Stimulated activated CD4-positive, alpha-beta T cell treated with anti-CD3 and anti-CD28 coated beads, Interleukin-12 subunit alpha, Interleukin-12 subunit beta, amount 100 ng/mL, for 48 hours (primary cell): ENCODE data around the gene CLNS1A.
"Not testable (repeated sequence)": the region's sequence is repeated elsewhere in the genome, so short reads cannot be mapped to it uniquely, and the experiment has no call there.

Experiments used
- DNase-seq, 3 donors: peaks; one replicate each; pipeline ENCODE4 v3.0.0-alpha.2; 2020; ENCODE audit warnings: low read depth in 2 of 3, low spot score in 1 of 3

Gene CLNS1A, protein sequence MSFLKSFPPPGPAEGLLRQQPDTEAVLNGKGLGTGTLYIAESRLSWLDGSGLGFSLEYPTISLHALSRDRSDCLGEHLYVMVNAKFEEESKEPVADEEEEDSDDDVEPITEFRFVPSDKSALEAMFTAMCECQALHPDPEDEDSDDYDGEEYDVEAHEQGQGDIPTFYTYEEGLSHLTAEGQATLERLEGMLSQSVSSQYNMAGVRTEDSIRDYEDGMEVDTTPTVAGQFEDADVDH

DNA sequence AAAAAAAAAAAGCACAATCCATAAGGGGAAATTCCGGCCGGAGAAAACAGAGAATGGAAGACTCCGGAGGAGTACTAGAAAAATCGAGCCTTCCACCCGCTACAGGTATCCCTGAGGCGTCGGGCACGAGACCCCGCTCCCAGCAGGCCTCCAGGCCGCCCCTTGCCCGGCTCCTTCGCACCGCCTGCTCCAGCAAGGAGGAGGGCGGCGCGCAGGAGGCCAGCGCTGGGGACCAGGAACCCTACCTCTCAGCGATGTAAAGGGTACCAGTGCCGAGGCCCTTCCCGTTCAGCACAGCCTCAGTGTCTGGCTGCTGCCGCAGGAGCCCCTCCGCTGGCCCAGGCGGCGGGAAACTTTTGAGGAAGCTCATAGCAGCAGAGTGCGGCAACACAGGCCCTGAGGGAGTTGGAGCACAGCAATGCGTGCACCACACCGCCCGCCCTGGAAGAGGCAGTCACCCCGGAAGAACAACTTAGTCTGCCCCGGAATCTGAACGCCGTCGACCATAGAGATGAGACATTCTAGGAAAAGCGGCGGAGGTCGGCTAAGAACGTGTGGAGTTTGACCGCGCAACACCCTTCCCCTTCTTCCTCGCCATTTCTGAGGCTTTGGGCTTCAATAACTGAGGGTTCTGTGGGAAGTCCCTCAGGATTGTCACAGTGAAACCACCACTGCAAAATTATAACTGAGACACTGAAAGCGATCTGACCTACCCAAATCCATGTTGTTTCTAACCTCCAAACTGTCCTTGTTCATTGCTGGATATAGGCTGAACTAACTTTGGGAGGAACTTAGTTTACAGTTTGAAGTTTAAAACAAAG is at the start of gene CLNS1A:
CLNS1A (minus strand) TSS at position 450 of the 821 bp plus-strand sequence; CDS start at position 370, 80 bp downstream.
- DNase-seq: peak; percentile 73 to 75 (median 75)

DNA sequence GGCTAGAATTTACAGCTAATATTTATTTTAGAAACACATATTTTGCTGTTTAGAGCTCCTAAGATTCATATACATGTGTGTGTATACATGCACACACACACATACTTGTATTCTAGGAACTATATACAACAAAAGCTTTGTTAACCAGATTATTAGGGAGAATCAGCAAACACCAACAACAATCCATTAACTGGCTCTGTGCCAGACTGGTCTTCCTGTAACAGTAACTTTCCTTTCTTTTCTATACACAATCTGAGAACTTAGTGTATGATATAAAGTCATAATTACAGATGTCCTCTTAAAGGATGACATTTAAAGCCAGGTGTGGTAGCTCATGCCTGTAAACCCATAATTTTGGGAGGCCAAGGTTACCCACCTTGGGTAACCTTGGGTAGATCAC is 49.5 kb upstream of the CLNS1A start:
- no peak for DNase-seq

DNA sequence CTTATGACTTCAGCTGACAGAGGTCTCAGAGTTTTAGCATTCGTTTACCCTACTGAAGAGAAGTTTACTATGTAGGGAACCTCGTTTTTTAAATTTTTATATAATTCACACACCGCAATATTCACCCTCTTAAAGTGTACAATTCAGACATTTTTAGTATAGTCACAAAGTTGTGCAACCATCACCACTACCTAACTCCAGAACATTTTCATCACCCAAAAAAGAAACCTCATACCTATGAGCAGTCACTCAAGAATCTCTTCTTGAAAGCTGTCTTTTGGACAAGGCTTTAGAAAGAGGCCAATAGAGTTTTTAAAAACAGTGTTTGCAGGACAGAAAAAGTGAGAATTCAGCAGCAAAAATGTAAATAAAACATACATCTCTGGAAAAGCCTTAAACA is 39.5 kb upstream of the CLNS1A start:
- DNase-seq: no peak

DNA sequence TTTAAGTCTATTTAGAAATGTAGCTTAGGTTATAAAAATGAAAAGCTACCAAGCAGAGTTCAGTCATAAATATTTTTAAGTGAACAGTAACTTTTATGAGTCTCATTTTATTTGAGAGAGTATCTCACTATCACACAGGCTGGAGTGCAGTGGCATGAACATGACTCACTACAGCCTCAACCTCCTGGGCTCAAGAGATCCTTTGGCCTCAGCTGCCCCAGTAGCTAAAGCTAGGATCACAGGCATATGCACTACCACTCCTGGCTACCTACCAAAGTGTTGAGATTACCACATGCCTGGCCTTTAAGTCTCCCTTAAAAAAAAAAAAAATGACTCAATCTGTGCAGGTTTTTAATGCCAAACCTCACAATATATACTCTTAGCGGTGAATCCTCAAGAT is 34.7 kb upstream of the CLNS1A start:
- DNase-seq: no peak

DNA sequence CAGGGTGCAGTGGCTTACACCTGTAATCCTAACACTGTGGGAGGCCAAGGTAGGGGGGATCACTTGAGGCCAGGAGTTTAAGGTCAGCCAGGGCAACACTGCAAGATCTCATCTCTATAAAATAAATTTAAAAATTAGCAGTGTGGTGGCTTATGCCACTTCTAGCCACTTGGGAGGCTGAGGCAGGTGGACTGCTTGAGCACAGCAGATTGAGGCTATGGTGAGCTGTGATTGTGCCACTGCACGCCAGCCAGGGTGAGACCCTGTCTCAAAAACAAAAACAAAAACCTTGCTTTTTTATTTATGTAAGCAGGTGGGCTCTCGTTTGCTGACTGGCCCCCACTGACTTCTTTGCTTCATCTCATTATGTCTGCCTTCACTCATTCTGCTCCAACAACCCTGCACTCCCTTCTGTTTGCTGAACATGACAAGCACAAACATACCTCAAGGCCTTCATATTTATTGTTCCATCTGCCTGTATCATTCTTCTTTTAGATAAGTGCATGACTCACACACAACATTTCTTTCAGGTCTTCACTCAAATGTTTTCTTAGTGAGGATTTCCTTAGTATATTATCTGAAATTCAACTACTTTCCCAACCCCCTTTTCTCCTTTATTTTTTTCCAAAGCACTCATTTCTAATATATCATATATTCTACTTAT is 32.4 kb upstream of the CLNS1A start:
- DNase-seq: no peak

DNA sequence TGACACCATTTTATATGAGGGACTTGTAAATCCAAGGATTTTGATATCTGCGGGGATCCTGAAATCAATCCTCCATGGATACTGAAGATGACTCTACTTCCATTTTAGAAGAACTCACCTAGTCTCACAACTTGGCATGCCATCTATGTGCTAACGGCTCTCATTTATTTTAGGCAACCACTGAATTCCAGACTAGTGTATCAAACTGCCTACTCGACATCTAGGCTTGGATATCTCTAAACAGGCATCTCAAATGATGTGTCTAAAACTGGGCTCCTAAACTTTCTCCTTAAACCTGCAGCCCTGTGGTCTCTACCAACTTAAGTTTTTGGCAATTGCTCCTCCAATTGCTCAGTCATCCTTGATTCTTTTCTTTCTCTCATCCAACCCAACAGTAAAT is 31.2 kb upstream of the CLNS1A start:
- DNase-seq: no peak

DNA sequence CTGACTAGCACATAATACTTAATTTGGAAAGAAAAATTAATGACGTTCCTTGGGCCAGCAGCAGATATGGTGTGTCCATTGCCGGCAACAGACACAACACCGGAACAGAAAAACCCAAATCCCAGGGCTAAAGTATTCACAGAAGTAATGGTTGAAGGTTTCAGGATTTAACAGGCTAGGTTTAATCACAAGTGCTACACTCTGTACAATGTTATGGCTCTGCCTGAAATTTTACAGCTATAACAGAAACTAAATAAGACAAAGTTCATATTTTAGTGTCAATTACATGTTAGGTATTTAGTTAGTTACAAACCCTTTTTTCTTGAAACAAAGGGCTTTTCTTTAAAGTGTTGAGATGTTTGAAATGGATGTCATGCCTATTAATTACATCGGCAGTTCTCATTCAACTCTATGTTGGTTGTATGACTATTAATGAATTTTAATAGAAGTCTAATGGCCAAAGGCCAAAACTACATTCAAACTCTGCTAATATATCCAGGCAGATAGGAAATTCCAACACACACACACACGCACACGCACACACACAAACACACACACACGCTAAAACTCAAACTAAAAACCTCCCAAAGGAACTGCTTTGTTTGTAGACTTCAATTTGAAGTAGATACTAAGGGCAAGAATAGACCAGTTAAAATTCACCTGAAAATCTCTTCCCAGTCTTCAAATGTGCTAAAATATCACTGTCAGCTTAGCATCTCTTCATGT is 27.8 kb upstream of the CLNS1A start:
- no peak for DNase-seq

DNA sequence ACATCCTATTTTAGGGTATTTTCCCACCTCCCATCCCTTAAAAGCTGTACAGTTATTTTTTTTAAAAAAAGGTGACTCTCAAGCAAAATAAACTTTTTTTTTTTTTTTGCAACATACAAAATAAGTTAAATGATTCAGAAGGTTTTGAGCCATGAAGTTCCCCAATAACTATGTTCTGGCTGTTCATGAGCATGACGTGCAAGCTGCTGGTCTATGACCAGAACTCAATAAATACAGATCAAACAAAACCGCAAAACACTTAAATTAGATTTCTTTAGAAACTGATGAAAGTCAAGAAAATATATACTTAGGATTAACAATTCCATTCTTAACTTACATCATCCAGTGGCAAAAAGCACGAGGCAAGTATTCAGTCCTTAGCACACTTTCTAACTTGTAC is 24.1 kb upstream of the CLNS1A start:
- DNase-seq: no peak

DNA sequence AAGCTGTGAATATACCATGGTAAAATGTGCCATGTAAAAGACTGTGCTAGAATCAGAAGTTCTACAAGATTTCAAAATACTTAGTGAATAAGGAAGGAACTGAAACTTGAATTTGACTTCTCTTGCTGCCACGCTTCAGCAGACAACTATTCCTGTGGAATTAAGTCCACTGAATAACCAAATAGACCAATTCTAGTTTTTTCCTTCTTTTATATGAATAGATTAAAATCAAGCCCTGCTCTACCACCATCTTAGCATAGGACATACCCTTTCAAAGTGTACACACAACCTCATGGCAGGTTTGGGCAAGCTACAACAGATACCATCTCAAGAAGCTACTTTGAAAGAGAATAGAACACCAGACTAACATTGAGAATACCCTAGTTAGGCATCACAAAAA is 23.4 kb upstream of the CLNS1A start:
- no peak for DNase-seq

DNA sequence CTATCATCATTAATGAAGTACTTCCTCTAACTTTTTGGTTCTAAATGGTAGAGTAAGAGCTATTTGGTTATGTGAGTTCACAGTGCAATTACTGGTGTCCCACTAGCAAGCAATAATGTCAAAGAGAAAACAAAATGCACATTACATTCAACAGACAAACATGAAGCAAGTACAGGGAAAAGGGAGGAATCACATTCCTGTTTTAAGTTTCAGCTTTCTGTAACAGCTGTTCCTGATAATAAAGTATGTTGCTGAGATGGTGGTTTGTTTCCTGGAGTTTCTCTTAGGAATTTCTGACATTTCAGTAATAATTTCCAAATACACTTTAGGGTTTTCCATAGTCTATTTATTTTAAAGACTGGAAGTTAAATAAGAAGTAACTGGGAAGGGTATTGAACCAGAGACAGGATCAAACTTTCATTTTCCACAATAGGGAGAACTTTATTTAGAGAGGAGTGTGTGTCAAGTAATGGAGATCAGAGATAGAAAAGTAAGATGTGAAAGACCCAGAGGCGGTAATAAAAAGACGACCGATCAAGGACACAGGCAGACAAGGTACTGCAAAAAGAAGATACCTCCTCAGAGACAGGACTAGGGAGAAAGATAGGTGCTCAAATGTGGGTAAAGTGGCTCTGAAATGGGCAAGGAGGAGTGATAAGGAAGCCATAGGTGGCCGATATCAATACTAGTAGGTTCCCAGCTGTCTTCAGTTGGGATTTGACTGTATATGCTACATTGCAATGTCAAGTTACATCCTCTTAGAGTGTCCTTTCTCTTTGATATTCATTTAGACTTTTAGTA is 20.8 kb upstream of the CLNS1A start:
- no peak for DNase-seq

DNA sequence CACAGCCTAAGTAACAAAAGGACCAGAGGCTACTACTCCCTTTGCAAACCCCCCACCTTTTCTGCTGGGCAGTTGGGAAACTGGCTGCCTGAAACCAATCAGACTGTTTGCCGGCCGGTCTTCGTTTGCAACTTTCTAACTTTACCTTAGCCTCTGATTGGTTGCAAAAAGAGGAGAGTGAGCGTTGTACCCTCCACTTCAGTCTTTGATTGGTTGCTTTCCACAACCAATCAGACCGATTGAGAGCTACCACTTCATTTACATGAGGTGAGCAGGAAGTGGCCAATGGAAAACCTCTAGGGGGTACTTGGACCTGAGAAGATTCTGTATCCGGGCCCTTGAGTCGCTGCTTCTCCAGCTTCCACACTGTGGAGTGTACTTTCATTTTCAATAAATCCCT is 18.8 kb upstream of the CLNS1A start:
- no peak for DNase-seq

DNA sequence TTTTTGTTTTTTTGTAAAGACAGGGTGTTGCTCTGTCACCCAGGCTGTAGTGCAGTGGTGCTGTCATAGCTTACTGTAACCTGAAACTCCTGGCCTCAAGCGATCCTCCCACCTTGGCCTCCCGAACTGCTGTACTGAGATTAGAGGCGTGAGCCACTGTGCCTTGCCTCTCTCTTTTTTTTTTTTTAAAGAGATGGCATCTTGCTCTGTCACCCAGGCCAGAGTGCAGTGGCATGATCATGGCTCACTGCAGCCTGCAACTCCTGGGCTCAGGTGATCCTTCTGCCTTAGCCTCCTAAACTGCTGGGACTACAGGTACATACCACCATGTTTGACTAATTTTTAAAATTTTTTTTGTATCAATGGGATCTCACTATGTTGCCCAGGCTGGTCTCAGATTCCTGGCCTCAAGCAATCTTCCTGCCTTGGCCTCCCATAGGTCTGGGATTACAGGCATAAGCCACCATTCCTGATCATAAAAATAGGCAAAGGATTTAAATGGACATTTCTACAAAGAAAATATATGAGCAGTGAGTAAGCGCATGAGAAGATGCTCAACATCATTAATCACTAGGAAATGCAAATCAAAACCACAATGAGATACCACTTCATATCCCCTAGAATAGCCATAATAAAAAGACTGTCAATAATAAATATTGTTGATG is 17.3 kb upstream of the CLNS1A start:
- no peak for DNase-seq

DNA sequence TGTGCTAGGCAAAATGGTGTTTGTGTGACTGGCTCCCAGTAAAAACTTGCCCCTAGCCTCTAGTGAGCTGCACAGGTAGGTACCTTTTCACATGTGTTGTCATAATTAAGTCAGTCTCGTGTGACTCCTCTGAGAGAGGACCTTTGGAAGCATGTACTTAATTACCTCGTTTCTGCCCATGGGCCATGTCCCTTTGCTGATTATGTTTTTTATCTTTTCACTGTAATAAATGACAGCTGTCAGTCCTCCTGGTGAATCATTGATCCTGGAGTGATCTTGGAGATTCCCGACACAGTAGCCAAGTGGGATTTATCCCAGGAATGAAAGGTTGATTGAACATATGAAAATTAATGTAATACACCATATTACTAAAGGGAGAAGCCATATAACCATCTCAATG is 12.5 kb upstream of the CLNS1A start:
- DNase-seq: no peak

DNA sequence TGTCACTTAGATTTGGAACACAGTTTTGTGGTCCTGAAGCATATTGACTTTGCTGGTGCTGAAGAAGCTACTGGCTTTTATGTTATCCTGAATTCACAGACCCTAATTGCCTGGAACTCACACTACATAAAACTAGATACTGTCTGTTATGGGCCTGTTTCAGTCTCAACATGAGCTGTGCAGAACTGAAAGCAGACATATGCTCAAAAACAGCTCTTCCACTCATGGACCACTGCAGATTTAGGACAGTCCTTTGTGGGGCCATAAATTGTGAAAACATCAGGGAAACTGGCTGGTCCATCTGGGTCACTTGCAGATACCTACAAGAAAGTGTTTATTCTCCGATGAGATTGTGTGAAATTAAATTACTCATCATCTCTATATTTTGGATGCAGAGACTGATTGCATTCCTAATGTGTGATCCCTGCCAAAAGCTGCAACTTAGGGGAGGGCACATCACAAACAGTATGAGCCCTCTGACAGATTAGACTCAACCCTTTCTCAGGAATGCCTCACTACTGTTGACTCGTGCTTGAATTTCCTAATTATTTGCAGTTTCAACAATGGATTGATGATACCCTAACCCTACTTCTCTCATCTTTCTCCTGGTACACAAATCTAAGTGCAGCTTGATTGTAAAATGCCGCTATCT is 10.2 kb upstream of the CLNS1A start:
- DNase-seq: no peak

DNA sequence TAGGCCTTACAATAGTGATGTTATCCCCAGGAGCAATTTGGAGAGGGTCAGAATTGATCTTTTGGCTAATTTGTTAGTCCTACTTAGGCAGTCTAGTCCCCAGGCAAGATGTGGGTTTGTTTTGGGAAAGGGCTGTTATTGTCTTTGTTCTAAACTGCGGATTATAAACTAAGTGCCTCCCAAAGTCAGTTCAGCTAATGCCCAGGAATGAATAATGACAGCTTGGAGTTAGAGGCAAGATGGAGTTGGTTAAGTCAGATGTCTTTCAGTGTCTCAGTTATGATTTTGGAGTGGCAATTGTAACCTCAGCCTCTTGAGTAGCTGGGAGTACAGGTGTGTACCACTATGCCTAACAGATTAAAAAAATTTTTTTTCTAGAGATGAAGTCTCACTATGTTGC is 7.3 kb upstream of the CLNS1A start:
- no peak for DNase-seq

DNA sequence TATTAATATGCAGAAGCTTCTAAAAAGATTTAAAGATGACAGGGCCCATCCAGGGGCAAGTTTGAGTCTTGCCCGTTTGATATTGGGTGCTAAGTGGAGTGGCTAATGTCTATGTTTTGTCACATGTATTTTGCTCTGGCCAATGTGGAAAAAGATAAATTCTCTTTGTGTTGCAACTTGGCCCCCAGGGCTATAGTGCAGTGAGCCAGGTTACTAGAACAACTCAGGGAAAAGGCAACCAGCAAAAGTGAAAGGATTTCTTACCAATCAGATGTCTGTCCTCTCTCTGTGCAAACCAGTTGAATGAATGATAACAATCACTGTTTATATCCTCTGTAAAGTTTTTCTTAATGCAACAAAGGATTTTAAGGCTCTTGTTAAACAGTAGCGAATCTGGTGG is 4.6 kb upstream of the CLNS1A start:
- DNase-seq: no peak

DNA sequence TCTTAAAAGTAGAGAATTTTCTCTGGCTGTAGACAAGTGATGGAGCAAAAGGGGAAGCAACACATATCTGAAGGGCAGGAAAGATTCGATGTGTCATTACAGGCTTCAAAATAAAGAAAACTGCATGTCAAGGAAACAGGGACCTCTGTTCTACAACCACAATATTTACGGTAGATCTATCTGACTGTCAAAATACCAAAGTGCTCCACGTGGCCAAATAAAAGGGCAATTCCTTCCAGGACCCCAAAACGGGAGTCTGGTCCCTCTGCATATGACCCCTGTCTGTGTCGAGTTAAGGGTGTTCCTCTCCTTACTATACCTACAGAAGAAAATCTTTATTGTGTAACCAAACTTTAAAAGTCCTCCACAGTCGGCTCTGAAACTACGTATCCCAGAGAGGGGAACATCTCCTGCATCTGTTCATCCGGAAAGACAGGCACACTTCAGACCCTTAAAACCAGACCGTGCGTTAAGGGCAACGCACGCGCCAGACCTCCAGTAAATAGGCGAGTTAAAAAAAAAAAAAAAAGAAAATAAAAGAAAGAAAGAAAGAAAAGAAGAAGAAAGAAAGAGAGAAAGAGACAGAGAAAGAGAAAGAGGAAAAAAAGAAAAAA is 756 bp downstream of the CLNS1A start:
- no peak for DNase-seq

DNA sequence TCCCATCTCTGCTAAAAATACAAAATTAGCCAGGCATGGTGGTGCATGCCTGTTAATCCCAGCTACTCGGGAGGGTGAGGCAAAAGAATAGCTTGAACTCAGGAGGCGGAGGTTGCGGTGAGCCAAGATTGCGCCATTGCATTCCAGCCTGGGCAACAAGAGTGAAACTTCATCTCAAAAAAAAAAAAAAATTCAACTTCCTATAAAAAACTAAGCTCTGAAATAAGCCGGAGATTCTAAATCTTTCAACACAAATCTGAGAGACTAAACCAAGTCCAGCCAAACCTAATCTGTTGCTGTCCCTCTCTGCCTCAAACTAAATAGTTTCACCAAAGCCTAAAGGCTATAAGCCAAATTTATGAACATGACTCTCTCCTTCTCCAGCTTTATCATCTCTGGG is 3.7 kb downstream of the CLNS1A start:
- not testable (repeated sequence) for DNase-seq

DNA sequence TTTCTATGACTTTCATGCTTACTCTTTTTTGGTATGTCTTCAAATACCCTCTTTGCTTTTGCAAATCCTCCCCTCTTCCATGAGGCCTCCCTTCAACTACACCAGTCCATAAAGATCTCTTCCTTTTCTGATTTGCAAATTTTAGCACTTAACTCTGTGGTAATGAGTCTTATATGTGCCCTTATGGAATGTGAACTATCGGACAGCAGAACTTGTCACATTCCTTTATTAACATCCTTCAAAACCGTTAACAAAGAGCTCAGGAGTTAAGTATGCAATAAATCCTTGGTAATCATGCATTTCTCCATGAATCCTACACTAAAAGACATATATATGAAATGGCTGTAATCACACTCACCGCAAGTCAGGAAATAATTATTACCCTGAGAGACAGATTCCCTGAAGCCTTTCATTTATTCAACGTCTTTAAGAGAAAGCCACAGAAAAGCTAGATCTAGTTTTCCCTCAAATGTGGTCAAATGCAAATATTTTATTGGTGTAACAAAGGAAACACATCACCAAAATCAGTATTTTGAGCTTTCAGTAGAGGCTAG is 7.4 kb downstream of the CLNS1A start:
- no peak for DNase-seq
